H1 (cell line): Measurements from ENCODE around the gene NTRK2. TPM values are rescaled to one million over a fixed set of nuclear protein-coding genes. Genes with fewer than 3 reads are reported as not detected.

ENCODE experiments used
- ATF2 ChIP-seq: IDR thresholded peaks from 2 replicates; pipeline ENCODE4 v1.6.1; 2012; ENCODE audit warnings: low read length, inconsistent platforms
- CBX5 ChIP-seq: fragments of 300-800, 300-1000 bp; sonication (generic); IDR thresholded peaks from 2 replicates; pipeline ENCODE4 v1.7.1; 2016; ENCODE audit warnings: antibody characterized with exemption, low read length, low read depth
- CHD7 ChIP-seq: fragments of 300-600 bp; sonication (generic); IDR thresholded peaks from 2 replicates; pipeline ENCODE4 v1.7.1; 2012; ENCODE audit warnings: low read length, moderate library complexity, mild to moderate bottlenecking, inconsistent platforms; ENCODE audit not compliant: insufficient replicate concordance
- EGR1 ChIP-seq: IDR thresholded peaks from 2 replicates; pipeline ENCODE4 v1.6.1; 2011; ENCODE audit warnings: low read depth, low read length, borderline replicate concordance
- HDAC2 ChIP-seq, 2 experiments: fragments of 300-600 bp in 1 of 2; sonication (generic) in 1 of 2; IDR thresholded peaks; 2 replicates each; pipeline ENCODE4 v1.6.1; 2011 to 2012; ENCODE audit warnings: low read depth in 2 of 2, low read length in 2 of 2, mild to moderate bottlenecking in 2 of 2, moderate library complexity in 2 of 2, borderline replicate concordance in 1 of 2, inconsistent platforms in 1 of 2
- NANOG ChIP-seq: IDR thresholded peaks from 2 replicates; pipeline ENCODE4 v1.6.1; 2011; ENCODE audit warnings: low read length, low read depth, mild to moderate bottlenecking, inconsistent platforms; ENCODE audit not compliant: insufficient read depth, poor library complexity, severe bottlenecking
- SAP30 ChIP-seq: fragments of 300-600 bp; sonication (generic); IDR thresholded peaks from 2 replicates; pipeline ENCODE4 v1.7.1; 2012; ENCODE audit warnings: low read length, moderate library complexity, mild to moderate bottlenecking, inconsistent platforms; ENCODE audit not compliant: insufficient read depth, insufficient replicate concordance
- SP2 ChIP-seq: IDR thresholded peaks from 2 replicates; pipeline ENCODE4 v1.6.1; 2012; ENCODE audit warnings: mild to moderate bottlenecking, low read length, inconsistent platforms
- TBP ChIP-seq: IDR thresholded peaks from 2 replicates; pipeline ENCODE4 v1.6.1; 2011; ENCODE audit warnings: low read depth, low read length, improper control_type of control experiment
- polyA plus RNA-seq, 7 experiments: library from polyadenylated mRNA; depleted of rRNA in 3 of 7; stranded (reverse) in 5 of 7; unstranded in 2 of 7; fragments of >200 nt in 5 of 7; fragments of 200-250 nt in 2 of 7; gene quantifications; 1 replicate in 5 of 7; 2 replicates in 1 of 7; 4 replicates in 1 of 7; pipeline versions ENCODE4 v1.2.1 to v1.2.3, GENCODE V29; 2011 to 2013; ENCODE audit warnings: missing spikeins in 2 of 7, mixed read lengths in 2 of 7
- total RNA-seq: library from RNA; stranded (reverse); fragmentation: NEBNext Ultra II Directional; extraction: Animal tissue kit (Norgen Biotek cat#: 25700); gene quantifications from 2 replicates; pipeline ENCODE4 v1.2.1, GENCODE V29; 2021

NTRK2 gene
- total and polyA plus RNA-seq, 2 of the 8 experiments (the other 6 are each of a cell fraction or from before 2014, with no cell fraction given) = 0.03 to 0.04 TPM

DNA sequence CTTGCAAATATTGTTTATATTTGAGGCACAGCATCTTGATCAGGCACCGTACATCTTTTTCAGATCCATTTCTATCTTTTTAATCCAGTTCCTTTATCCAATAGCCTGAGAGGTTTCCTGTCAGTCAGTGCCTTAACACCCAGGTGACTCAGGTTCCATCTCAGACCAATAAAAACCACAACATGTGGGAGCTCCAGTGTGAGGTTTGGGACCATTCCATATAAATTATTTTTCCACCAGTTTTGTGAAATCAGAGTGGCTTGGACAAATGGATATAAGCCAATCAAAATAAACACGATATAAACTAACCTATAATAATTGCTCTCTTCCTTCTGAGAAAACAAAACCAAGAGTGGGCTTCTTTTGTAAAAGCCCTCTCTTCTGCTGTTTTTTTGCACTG, 351.3 kb downstream of the NTRK2 start (continued):
- TF ChIP-seq CHD7 = no peak
- no peak for TF ChIP-seq NANOG
- no peak for TF ChIP-seq TBP
- TF ChIP-seq EGR1 = no peak
- no peak for TF ChIP-seq HDAC2 (IDR thresholded peaks at IDR 0.05; ENCODE audit: borderline replicate concordance in 1 of 2, low read depth in 2 of 2, low read length in 2 of 2)
- TF ChIP-seq SP2 = no peak
- TF ChIP-seq CBX5 = no peak
- TF ChIP-seq ATF2 = no peak
- TF ChIP-seq SAP30 = no peak
